ENCODE data around the gene WDSUB1.

WDSUB1 gene

GRCh38 chr2:159285929-159286708 lies at the start of gene WDSUB1:
WDSUB1 (minus strand) TSS chr2:159286703; CDS start chr2:159283069, 3,634 bp downstream.
- DNase-seq: peak; percentile 52

GRCh38 chr2:159326569-159327255 lies 40.2 kb upstream of the WDSUB1 start:
- no peak for DNase-seq

GRCh38 chr2:159322419-159322818 lies 35.9 kb upstream of the WDSUB1 start:
- DNase-seq: no peak

GRCh38 chr2:159317392-159318088 lies 31.0 kb upstream of the WDSUB1 start:
- no peak for DNase-seq

GRCh38 chr2:159307942-159308341 lies 21.4 kb upstream of the WDSUB1 start:
- DNase-seq: no peak

GRCh38 chr2:159300586-159300985 lies 14.1 kb upstream of the WDSUB1 start:
- no peak for DNase-seq

- DNase-seq: no peak
Observed at GRCh38 chr2:159298967-159299366, 12.5 kb upstream of the WDSUB1 start.

GRCh38 chr2:159297042-159297707 lies 10.7 kb upstream of the WDSUB1 start:
- DNase-seq: no peak

GRCh38 chr2:159292157-159292556 lies 5.7 kb upstream of the WDSUB1 start:
- no peak for DNase-seq

- no peak for DNase-seq
Observed at GRCh38 chr2:159290289-159290907, 3.9 kb upstream of the WDSUB1 start.

- no peak for DNase-seq
Observed at GRCh38 chr2:159287733-159288132, 1.2 kb upstream of the WDSUB1 start.

GRCh38 chr2:159286709-159287441 lies 372 bp upstream of the WDSUB1 start:
- peak; percentile 96 for DNase-seq

GRCh38 chr2:159285433-159285832 lies 1.1 kb downstream of the WDSUB1 start:
- DNase-seq: no peak

GRCh38 chr2:159283529-159283928 lies 3.0 kb downstream of the WDSUB1 start:
- no peak for DNase-seq

- DNase-seq: no peak
Observed at GRCh38 chr2:159281002-159281401, 5.5 kb downstream of the WDSUB1 start.

GRCh38 chr2:159279700-159280099 lies 6.8 kb downstream of the WDSUB1 start:
- no peak for DNase-seq

GRCh38 chr2:159275111-159275510 lies 11.4 kb downstream of the WDSUB1 start:
- no peak for DNase-seq

GRCh38 chr2:159272156-159272555 lies 14.3 kb downstream of the WDSUB1 start:
- DNase-seq: no peak

GRCh38 chr2:159270744-159271379 lies 15.6 kb downstream of the WDSUB1 start:
- DNase-seq: no peak

GRCh38 chr2:159267921-159268320 lies 18.6 kb downstream of the WDSUB1 start:
- DNase-seq: no peak

- DNase-seq: no peak
Observed at GRCh38 chr2:159266554-159266953, 19.9 kb downstream of the WDSUB1 start.
